Activated naive CD4-positive, alpha-beta T cell treated with Interleukin-2 at 50 U/mL for 16 hours (primary cell): ENCODE results near the gene RNASE7.

Source experiments
- DNase-seq: peaks from one replicate; pipeline ENCODE4 v3.0.0-alpha.2; 2020

Gene RNASE7

GRCh38 chr14:21043974-21044618 is 1.9 kb downstream of the RNASE7 start:
- DNase-seq: no peak

- DNase-seq: no peak
Measured at GRCh38 chr14:21047378-21047781, 5.2 kb downstream of the RNASE7 start.

- no peak for DNase-seq
Measured at GRCh38 chr14:21048638-21049037, 6.5 kb downstream of the RNASE7 start.

DNA sequence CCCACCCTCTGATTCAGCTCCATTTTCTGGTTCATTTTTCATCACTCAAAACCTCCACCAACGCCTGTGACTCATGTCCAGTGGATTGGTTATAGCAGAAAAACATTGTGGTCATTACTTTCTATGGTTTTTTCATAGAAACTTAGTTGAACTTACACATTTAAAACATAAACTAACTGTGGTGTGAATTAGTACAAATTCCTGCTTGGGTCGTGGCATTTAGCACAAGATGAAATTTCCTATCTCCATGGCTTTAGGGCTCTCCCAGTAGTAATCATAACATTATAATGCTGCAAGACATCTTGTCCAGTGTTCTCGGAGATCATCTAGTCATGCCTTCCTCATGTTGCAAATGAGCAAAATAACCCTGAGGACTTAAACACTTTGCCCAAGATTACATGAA is 7.1 kb downstream of the RNASE7 start:
- no peak for DNase-seq

DNA sequence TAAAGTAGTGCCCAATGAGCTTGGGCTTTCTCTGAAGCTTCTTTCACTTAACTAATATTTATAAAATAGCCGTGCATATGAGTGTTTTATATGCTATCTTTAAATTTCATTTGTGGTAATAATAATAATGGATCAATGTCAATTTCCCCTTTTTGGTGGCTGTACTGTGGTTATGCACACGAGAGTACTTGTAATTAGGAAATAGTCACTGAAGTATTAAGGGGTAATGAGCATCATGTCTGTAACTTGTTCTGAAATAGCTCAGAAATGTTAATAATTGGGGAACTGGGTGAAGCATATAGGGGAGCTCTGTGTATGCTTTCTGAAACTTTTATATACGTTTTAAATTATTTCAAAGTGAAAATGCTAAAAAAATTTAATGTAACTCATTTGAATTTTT is 8.4 kb downstream of the RNASE7 start:
- no peak for DNase-seq

DNA sequence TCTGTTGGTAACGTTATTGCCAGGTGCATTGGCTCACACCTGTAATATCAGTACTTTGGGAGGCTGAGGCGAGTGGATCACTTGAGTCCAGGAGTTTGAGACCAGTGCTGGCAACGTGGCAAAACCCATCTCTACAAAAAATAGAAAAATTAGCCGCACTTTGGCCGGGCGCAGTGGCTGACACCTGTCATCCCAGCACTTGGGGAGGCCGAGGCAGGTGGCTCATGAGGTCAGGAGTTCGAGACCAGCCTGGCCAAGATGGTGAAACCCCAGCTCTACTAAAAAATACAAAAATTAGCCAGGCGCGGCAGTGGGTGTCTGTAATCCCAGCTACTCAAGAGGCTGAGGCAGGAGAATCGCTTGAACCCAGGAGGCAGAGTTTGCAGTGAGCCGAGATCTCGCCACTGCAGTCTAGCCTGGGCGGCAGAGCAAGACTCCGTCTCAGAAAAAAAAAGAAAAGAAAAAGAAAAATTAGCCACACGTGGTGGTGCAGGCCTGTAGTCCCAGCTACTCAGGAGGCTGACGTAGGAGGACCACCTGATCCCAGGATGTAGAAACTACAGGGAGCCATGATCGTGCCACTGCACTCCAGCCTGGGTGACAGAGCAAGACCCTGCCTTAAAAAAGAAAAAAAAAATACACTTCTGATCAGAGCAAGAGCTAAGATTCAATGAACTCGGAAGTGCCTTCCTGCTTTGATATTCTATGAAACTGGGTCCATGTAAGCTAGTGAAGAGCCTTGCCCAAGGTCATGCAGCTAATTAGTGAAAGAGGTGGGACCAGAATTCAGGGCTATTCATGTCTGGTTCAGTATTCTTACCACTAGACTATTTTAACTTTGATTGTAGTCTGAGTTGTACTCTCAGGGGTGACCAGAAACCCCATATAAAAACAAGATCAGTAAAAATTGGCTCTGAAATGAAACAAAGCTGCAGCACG is 11.3 kb downstream of the RNASE7 start:
- no peak for DNase-seq

DNA sequence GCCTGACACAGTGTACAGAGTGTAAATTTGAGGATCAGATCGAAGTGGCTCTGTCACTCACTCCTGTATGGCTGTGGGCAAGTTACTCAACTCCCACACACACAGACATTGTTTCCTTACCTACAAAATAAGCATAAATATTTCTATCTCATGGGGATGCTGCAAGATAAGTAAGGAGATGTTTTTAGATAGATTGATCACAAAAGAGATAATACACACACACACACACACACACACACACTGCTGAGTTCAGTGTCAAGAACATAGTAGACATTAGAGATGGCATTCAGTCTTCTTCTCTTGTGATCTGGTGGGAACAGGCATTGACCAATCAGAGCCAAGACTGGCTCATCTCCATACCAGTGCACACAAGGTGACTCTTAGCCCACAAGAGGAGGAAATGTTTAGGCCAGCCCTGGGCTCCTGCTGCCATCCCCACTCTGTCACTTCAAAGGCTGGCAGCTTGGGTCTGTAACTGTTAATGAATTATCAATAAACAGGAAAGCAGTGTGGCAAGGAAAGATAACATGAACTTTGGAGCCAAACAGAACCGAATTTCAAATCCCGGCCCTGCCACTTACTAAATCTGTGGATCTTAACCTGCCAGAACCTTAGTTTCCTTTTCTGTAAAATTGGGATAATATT is 12.1 kb downstream of the RNASE7 start:
- no peak for DNase-seq

DNA sequence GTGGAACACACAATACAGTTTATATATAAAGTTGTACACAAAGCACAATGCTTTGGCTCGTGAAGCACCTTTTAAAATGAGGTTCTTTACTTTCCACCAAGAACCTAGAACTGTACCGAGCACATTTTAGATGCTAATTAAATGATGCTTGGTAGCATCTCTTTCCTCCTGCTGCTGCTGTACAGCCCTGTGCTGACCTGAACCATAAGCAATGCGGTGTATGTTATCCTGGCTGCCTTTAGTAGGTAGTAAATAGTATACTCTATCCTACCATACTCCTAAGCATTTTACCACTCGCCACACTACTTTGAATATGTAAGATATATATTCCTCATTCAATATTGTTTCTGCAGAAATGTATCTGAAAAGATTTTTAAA is 12.6 kb downstream of the RNASE7 start:
- no peak for DNase-seq

DNA sequence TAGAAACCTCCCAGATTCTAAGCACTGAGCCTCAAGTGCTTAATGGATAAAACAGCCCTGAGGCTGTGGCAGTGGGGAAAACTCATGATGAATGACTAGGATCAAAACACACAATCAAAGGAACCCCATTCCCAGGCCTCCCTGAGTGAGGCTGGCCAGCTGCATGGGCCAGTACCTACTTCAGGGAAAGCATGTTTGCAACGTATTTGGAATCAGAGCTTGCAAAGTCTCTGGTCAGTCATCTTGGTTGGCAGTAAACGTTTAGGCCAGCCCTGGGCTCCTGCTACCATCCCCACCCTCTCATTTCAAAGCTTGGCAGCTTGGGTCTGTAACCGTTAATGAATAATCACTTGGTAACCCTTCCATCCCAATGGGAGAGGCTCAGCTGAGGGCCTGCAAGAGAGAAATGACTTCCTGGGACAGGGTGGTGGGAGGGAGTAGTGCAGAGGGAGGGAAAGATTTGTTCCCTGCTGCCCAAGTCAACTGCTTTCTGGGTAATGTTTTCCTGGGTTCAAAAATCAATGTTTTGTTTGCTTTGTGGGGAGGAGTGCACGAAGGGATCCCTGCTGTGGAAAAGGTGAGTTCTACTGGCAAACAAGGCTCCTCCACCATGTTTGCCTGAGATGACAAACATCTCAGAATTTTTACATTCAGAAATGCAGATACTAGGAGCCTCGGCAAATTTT is 13.4 kb downstream of the RNASE7 start:
- no peak for DNase-seq

DNA sequence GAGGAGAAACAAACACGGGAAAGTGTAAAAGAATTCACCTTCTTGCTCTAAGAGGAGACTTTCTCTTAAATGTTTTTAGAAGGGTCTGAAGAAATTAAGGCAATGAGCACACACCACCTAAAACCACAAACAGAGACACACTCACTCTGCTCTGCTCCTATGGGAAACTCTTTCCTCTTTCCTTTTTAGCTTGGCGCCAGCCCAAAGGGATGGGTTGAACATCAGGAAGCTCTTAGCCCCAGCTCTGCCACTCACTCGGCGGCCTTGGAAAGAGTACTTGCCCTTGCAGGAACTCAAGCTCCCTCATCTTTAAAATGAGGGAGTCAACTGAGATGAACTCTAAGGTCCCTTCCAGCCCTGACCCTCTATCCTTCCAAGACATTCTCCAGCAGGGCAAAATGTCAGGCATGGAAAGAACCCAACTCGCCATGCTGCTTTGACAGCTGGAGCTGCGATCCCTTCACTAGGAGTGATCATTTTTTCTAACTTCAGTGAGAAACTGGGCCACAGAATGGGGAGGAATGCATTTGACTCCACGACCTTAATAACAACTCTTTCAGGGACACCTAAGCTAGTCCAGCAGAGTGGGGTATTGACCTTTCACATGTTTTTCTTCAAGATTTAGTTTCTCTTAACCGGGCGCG is 14.5 kb downstream of the RNASE7 start:
- DNase-seq: no peak

DNA sequence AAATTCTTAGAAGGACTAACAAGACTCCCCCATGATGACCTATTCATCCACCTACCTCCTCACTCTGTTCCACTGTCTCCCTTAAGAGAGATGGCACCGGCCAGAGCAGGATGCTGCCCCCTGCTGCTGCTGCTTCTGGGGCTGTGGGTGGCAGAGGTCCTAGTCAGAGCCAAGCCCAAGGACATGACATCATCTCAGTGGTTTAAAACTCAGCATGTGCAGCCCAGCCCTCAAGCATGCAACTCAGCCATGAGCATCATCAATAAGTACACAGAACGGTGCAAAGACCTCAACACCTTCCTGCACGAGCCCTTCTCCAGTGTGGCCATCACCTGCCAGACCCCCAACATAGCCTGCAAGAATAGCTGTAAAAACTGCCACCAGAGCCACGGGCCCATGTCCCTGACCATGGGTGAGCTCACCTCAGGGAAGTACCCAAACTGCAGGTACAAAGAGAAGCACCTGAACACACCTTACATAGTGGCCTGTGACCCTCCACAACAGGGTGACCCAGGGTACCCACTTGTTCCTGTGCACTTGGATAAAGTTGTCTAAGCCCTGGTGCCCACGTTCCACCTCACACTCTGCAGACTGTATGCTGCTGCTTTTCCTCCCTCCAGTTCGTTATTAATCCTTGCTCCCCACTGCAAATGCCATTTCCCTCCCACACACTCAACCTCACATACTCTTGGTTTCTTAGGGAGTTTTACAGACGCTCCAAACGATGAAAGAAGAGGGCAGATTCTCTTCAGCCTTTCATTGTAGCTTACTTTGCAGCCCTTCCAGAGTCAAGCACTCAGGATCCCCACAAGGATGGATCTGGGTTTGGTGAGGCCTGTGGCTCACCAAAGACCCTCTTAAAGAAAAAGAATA is 15.9 kb downstream of the RNASE7 start, which contains the start of gene RNASE8:
Gene RNASE8 (plus strand): TSS at position 20 of the 873 bp plus-strand sequence. CDS start 71 bp downstream, at position 91.
- no peak for DNase-seq

DNA sequence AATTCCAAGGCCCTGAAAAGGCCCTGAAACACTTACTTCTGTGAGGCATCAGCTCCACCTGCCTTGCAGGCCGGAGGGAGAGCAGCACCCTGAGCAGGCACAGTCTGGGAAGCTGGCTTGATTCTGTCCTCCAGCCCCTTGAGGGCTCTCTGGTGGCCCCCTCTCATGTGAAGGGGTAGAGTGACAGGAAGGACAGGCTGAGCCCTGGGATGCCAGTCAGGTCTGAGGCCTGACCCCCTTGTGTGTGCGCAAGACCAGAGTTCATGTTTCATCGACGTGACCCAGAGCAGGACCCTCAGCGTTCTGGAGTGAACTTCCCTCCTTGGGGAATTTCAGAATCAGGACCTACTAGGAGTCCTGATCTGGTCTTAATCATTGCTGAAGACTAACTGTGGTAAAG is 16.7 kb downstream of the RNASE7 start:
- no peak for DNase-seq

- no peak for DNase-seq
Measured at GRCh38 chr14:21059842-21060613, 17.9 kb downstream of the RNASE7 start.

GRCh38 chr14:21060614-21061346 is 18.6 kb downstream of the RNASE7 start:
- DNase-seq: no peak

- no peak for DNase-seq
Measured at GRCh38 chr14:21061347-21061668, 19.1 kb downstream of the RNASE7 start.

DNA sequence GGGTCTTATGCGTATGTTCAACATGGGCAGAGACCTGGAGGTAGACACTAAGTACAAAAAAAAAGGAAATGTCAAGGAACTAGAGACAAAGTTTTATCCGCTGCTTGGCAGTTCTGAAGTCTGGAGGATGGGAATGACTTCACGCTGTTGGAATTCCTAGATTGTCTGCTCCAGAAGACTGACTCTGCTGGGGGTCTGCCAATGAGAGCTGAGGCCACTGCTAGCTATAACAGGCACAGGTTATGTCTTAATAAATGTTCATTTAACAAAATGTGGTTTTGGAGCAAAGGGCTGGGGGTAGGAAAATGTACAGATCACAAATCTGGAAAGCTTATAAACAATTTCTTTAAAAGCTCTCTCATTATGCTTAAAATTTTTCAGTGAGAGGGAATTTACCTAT is 21.3 kb downstream of the RNASE7 start:
- DNase-seq: no peak

- no peak for DNase-seq
Measured at GRCh38 chr14:21066882-21067502, 24.8 kb downstream of the RNASE7 start.

DNA sequence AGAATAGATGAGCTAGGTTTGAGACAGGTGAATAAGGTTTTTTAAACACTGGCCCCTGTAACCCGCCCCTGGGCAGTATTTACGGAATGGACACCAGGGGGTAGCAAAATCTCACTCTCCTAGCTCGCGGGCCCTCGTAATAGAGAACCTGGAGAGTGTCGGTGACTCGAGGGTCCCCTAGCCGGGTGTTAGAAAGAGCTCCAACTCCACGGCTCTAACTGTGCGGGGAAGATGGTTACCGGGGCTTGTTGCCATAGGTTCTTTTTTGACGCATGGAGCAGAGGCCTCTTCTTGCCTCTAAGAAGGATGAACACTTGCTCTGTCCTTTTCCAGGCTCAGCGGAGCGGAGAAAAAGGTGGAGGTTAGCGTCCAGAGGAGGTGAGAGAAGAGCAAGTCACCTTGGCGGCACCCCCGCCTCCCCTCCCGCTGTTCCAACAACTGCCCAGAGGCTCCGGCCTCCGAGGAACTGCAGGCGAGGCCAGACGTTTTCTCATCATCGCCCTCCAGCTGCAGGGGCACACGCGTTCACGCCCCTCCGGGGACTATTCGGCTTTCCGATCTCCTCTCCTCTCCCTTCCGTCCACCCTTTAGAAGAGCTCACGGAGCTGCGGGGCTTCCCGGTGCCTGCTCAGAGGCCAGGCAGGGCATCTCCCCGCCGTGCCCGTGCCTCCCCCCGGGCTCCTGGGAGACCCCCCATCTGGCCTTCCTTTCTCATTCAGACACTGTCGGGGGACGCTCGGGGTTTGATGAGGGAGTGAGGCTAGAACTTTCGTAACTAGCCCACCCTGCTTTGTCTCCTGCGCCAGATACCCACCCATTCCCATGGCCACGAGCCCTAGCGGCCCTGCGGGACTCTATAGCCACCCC is 26.6 kb downstream of the RNASE7 start:
- peak; percentile 53 for DNase-seq
